ENCODE measurements around the gene ZNF512B.

GRCh38 chr20:63966944-63967322 is 2.8 kb downstream of the ZNF512B start:
- no peak for TF ChIP-seq CTCF (conservative IDR thresholded peaks at IDR 0.05)
- TF ChIP-seq ZFX (IDR thresholded peaks at IDR 0.05) = no peak

Measured in C4-2B (cell line).